ENCODE data around the gene KYAT1. TPM values are rescaled to one million over a fixed set of nuclear protein-coding genes. Genes with fewer than 3 reads are reported as not detected.

Gene KYAT1
- total RNA-seq, 4 donors from 2014 or later = 1.6 to 3.5 TPM; not detected in 2

DNA sequence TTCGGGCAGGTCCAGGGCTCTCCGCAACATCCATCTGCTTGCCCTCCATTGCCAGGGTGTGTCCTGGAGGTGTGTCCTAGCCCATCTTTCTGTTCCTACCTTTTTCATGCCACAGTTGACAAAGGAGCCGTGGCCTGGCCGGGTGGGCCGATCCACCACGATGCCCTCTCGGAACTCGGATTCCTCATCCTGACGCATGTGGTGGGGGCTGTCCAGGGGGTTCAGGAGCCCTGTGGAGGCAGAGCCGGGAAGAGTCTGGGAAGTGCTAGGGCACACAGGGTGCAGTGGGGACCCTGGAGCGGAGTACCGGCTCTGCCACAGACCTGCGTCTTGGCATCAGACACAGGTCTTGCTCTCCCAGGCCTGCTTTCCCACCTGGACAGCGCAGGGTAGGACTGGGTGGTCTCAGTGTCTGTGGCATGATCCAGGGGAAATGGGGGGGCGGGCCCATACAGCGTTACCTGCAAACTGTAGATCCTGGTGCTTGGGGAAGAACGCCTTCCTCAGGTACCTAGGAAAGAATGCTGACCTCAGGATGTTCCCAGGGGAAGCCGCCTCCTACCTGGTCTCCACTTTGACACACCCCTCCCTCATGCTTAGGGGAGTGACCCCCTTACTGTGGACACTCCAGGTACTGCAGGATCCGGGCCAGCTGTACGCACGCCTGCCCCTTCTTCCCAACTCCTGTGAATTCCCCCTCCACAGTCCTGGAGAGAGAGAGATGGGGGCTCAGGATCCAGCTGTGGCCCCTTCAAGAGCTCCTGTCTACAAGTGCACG, 55.6 kb downstream of the KYAT1 start:
- WGBS, 2 donors (ENCODE audit: low coverage in 1 of 2) = 95 to 100% methylated on average over 7 to 22 of the region's 22 CpGs
- H3K27ac ChIP-seq = no peak overlapping the region
- TF ChIP-seq EP300 (IDR thresholded peaks at IDR 0.05; ENCODE audit: low read depth) (no peak), POLR2AphosphoS5 (IDR thresholded peaks at IDR 0.05) (no peak), POLR2A (IDR thresholded peaks at IDR 0.05) (no peak)
- TF ChIP-seq, protein P1, sequence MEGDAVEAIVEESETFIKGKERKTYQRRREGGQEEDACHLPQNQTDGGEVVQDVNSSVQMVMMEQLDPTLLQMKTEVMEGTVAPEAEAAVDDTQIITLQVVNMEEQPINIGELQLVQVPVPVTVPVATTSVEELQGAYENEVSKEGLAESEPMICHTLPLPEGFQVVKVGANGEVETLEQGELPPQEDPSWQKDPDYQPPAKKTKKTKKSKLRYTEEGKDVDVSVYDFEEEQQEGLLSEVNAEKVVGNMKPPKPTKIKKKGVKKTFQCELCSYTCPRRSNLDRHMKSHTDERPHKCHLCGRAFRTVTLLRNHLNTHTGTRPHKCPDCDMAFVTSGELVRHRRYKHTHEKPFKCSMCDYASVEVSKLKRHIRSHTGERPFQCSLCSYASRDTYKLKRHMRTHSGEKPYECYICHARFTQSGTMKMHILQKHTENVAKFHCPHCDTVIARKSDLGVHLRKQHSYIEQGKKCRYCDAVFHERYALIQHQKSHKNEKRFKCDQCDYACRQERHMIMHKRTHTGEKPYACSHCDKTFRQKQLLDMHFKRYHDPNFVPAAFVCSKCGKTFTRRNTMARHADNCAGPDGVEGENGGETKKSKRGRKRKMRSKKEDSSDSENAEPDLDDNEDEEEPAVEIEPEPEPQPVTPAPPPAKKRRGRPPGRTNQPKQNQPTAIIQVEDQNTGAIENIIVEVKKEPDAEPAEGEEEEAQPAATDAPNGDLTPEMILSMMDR (IDR thresholded peaks at IDR 0.05) = no peak
- intact Hi-C loops (cut with DNase I; ENCODE audit: low total_unique reads) (no loop called here), in situ Hi-C loops (cut with MboI; ENCODE audit: low pct_ligation_motif_present in 1 of 4, low pct_unique_long_range_greater_than_20kb in 1 of 4, low sequenced_read_pairs in 3 of 4) (no loop called here)
- H3K4me3 ChIP-seq = no peak overlapping the region
- H3K9me3 ChIP-seq = no peaks in the 10 kb centered on the region
- peaks cover 6 to 18% (median 14%) of the 10 kb centered on the region in 4 donors for H3K4me1 ChIP-seq
- DNase-seq = no peak
- H3K27me3 ChIP-seq = no peaks in the 10 kb centered on the region
- H3K36me3 ChIP-seq = no peaks in the 10 kb centered on the region

DNA sequence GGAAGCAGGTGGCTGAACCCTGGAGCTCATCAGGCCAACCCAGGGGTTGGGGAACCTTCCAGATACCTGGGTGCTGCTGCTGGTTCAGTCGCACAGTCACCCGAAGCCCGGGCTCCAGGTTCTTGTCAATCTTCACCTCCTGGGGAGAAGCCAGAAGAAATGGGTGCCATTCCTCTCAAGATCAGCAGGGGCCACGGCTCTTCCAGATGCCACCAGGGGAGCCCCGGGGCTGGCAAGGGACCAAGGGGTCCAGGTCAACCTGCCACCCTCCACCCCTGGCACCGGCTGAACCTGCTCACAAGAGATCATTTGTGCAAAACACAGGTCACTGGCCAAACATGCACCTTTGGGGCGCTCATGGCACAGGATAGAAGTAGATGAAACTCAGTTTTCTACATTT, 56.8 kb downstream of the KYAT1 start:
- TF ChIP-seq EP300 (IDR thresholded peaks at IDR 0.05; ENCODE audit: low read depth) (no peak), POLR2AphosphoS5 (IDR thresholded peaks at IDR 0.05) (no peak), POLR2A (IDR thresholded peaks at IDR 0.05) (no peak)
- H3K9me3 ChIP-seq = no peaks in the 10 kb centered on the region
- no peak for DNase-seq
- WGBS, 2 donors (ENCODE audit: low coverage in 1 of 2) = 93% methylated on average over 4 of the region's 7 CpGs; no CpG with 5 or more reads in 1 of the 2 donors
- H3K27ac ChIP-seq = no peak overlapping the region
- in situ Hi-C loops (cut with MboI; ENCODE audit: low pct_ligation_motif_present in 1 of 4, low pct_unique_long_range_greater_than_20kb in 1 of 4, low sequenced_read_pairs in 3 of 4) = no loop called here
- H3K36me3 ChIP-seq = no peaks in the 10 kb centered on the region
- H3K4me1 ChIP-seq = peaks cover 10 to 18% (median 15%) of the 10 kb centered on the region in 4 donors
- H3K27me3 ChIP-seq = no peaks in the 10 kb centered on the region
- intact Hi-C loops (cut with DNase I; ENCODE audit: low total_unique reads) = no loop called here
- H3K4me3 ChIP-seq = no peak overlapping the region

DNA sequence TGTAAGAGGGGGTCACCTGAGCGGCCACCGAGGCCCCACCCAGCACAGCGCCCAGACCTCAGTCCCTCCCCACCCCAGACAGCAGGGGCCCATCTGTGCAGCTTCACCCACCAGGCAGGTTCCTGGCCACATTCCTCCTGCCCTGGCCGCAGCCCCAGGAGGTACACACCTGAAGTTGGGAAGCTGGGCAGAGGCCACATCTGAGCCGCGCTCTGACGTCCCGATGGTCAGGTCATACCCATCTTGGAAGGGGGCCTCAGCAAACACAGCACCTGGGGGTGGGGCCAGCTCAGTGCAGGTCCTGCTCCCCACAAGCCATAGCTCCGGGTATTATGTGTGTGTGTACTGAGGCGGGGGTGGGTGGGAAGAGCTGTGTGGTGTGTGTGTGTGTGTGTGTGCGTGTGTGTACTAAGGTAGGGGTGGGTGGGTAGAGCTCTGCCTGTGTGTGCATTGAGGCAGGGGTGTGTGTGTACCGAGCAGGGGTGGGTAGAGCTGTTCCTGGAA, 57.8 kb downstream of the KYAT1 start:
- in situ Hi-C loops (cut with MboI; ENCODE audit: low pct_ligation_motif_present in 1 of 4, low pct_unique_long_range_greater_than_20kb in 1 of 4, low sequenced_read_pairs in 3 of 4) = no loop called here
- Histone ChIP-seq H3K27ac (no peak overlapping the region), H3K36me3 (no peaks in the 10 kb centered on the region)

DNA sequence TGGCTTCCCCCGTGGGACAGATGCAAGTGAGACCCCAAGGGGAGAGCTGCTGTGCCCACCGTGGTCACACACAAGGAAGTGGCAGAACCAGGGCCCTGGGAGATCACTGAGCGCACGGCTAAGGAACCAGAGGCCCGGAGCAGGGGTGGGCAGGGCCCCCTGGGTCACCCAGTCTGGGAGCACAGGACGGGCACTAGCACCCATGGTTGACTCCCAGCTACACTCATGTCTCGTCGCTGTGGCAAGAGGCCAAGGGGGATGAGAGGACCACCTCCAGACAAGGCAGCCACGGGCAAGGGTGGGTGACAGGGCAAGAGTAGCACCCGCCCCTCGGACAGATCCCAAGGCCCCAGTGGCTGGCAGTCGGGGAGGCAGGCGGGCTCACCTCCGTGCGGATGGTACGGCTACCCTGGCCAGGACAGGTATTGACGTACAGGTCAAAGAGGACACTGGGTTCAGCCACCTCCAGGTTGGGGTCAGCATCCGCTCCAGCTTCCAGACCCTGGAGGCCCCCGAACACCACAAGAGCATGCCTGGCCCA, 58.3 kb downstream of the KYAT1 start:
- TF ChIP-seq, protein P1 (IDR thresholded peaks at IDR 0.05) = no peak
- no peak for TF ChIP-seq POLR2A (IDR thresholded peaks at IDR 0.05)
- TF ChIP-seq POLR2AphosphoS5 (IDR thresholded peaks at IDR 0.05) = no peak
- TF ChIP-seq EP300 (IDR thresholded peaks at IDR 0.05; ENCODE audit: low read depth) = no peak
- Histone ChIP-seq H3K9me3 (no peaks in the 10 kb centered on the region), H3K4me1 (peaks cover 10 to 20% (median 18%) of the 10 kb centered on the region in 4 donors), H3K27ac (no peak overlapping the region), H3K27me3 (no peaks in the 10 kb centered on the region), H3K36me3 (no peaks in the 10 kb centered on the region), H3K4me3 (no peak overlapping the region)
- intact Hi-C loops (cut with DNase I; ENCODE audit: low total_unique reads) (no loop called here), in situ Hi-C loops (cut with MboI; ENCODE audit: low pct_ligation_motif_present in 1 of 4, low pct_unique_long_range_greater_than_20kb in 1 of 4, low sequenced_read_pairs in 3 of 4) (no loop called here)
- no peak for DNase-seq
- WGBS, 2 donors (ENCODE audit: low coverage in 1 of 2) = 93% methylated on average over 16 of the region's 19 CpGs; no CpG with 5 or more reads in 1 of the 2 donors

More for the DNA sequence above, 57.8 kb downstream of the KYAT1 start:
- peaks cover 14 to 24% (median 21%) of the 10 kb centered on the region in 4 donors for H3K4me1 ChIP-seq
- H3K9me3 ChIP-seq = no peaks in the 10 kb centered on the region
- 91% methylated on average over 4 of the region's 12 CpGs; no CpG with 5 or more reads in 1 of the 2 donors for WGBS, 2 donors (ENCODE audit: low coverage in 1 of 2)
- TF ChIP-seq EP300 (IDR thresholded peaks at IDR 0.05; ENCODE audit: low read depth) (no peak), POLR2A (IDR thresholded peaks at IDR 0.05) (no peak), POLR2AphosphoS5 (IDR thresholded peaks at IDR 0.05) (no peak)
- TF ChIP-seq, protein P1 (IDR thresholded peaks at IDR 0.05) = no peak
- H3K27me3 ChIP-seq = no peaks in the 10 kb centered on the region
- no peak overlapping the region for H3K4me3 ChIP-seq
- no peak for DNase-seq
- intact Hi-C loops (cut with DNase I; ENCODE audit: low total_unique reads) = no loop called here
